ENCODE data around the gene OLFM3.

The OLFM3 gene

DNA sequence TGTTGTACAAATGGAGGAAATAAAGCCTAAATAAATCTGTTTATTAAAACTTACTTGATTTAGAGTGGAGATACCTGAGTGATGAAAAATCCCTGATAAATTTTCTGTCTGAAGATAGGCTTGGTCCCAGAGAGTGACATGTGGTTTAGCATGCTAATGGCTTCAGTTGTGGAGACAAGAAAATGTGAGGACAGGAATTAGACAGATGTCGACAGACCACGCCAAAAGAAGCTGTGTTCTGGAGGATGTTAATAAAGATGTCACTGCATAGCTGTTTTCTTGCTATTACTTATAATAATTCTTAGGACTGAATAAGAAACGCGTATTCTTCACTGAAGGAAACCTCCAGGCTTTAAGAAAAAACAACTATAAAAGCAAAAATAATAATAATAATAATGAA, 154.9 kb downstream of the OLFM3 start:
- no peak for DNase-seq

DNA sequence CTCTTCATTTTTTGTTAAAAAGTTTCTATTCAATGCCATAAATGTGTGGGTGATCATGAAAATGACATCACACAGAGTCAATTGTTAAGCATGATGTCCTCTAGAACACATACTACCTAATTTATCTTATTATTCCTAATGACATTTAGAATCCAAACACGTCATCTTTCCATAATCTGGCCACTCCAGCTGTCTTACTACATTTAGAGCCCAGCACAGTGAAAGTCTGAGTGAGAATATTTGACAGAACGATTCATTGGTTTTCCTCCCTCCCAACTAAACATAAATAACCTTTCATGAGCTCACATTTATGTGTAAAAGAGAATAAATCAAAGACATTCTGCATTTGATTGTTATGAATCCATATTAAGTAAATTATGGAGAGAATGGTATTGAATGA, 160.7 kb downstream of the OLFM3 start:
- DNase-seq: no peak

DNA sequence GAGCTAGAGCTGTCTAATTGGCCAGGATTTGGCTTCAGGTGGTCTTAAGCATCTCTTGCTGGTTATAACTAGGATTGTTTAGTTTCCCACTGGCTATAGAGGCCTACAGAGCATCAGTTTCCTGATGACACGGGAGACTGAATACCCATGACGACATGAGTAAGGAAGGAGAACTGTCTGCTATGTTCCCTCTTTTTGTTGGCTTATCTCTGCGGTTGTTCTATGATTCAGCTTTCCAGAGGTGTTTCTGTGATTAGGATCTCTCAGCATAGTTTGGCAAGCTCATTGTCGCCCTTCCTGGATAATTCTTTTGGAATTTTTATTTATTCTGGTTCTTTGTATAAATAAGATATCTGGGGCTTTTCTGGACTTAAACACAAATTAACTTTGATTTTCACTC, 163.4 kb downstream of the OLFM3 start:
- no peak for DNase-seq

DNA sequence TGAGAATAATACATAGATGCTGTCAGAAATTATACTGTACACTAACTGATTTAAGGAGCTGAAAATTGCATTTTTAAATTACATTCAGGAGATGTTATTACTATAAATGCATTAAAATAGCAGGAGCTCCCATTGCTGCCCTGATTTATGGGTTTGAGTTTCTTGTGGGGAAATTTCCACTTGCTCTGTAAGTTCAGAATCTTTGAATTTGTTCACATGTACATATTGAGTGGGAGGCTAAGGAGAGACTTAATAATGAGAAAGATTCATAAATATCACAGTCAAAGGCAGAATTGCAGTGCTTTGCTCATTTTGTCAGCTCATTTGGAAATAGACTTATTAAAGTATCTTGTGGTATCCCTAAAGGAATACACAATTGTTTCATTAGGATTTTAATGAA, 170.3 kb downstream of the OLFM3 start:
- DNase-seq: no peak

DNA sequence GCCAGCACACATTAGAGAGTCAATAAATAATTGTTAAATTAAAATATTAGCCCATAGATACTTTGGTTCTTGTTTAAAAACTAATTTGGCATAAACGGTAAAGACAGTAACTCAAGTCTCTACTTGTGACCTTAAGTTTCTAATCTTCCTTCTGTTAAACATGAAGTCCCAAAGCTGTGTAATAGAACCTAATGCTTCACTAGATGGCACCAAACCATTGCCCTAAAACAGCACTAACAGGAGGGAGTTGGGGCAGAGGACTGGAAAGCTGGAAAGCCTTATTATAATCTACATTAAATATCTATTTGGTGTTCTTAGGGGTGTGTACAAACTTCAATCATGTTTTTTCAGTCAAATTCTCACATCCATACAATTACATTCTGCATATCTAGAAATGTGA, 176.7 kb downstream of the OLFM3 start:
- DNase-seq: no peak

DNA sequence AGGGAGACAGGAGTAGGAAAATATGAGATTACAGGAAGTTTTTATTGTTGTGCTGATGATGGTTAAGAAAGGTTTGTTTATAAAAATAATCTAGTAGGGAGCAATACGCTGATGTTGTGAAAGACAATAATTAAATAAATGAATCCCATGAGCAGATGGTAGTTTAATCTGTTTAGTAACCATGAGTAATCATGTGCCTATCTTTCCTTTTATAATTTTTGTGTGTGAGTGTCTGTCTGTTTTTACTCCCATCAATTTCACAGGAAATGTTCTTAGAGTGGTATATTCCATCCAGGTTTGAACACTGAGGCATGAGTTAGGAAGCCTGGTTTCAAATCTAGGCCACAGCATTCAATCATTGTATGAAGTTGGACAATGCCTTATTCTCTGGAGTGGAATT, 180.5 kb downstream of the OLFM3 start:
- no peak for DNase-seq

DNA sequence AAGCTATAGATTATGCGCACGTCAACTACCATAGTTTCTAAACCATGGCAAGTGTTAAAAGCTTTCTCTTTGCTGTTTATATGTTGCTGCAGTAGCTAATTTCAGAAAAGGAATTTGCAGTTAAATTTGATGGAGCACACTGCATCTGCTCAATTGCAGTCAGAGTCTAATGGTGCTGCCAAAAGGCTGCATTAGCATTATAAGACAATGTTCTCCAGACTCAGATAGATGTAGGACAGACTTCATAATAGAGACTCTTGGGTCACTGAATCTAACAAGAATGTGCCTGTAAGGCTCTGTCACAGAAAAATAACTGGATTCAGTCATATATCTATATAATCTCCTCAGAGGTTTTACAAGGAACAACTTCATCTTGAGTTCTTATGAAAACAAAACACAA, 198.3 kb downstream of the OLFM3 start:
- no peak for DNase-seq

DNA sequence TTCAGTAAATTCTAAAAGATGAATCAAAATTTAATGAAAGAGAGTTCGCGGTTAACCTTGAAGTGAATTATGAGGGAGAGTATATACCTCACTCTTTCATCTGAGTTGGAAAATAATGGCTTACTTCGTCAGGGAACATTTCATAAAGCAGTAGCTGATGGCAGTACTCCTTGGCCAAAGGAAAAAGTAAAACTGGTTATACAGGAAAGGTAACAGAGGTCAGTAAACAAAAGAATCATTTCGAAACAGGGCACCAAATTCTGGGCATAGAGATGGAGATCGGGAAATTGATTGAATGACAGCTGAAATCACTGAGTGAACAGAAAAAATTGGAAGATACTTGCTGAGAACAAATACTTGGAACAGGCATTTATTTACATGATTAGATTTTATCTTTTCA, 199.0 kb downstream of the OLFM3 start:
- no peak for DNase-seq

DNA sequence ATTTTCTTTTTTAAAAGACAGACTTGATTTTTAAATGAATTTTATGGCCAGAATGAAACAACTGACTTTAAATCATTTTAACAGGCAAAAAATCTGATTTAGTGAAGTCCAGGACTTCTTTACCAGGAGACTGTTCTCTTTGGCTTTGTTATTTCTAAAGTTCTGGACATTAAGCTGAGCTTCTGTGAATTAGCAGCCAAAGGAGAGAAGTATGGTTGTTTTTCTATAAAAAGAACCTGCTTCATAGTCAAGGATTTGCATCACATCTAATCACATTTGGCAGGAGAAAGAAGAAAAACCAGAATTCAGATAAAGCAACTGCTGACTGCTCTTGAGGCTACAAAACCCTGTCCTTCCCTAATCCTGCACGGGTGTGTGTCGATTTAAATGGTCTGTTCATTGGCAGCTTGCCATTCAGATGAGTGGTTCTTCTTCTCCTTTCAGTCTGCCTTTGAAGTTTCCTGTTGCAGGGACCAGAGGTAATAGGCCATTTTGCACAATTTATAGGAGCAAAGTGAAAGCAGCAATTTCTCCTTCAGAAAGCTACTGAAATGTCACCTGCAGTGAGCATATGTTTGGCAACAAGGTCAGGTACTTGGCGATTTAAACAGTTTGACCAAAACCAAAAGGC, 215.4 kb downstream of the OLFM3 start:
- no peak for DNase-seq

DNA sequence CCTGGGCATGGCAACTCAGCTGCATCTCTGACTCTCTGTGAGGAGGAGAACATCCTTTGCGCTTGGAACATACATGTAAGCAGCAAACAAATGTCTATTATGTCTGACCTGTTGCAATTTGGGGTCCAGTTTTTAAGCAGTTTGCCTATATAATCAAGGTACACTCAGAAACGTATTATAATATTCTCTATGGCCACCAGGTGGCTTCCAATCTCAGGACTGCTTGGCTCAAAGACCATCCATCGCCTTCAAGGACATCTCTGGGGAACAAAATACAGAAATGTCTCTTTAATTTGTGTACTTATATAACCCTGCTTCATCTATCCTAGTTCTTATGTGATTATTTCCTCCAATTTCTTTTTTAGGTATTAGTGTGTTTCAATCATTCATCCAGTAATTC, 227.2 kb downstream of the OLFM3 start:
- no peak for DNase-seq

DNA sequence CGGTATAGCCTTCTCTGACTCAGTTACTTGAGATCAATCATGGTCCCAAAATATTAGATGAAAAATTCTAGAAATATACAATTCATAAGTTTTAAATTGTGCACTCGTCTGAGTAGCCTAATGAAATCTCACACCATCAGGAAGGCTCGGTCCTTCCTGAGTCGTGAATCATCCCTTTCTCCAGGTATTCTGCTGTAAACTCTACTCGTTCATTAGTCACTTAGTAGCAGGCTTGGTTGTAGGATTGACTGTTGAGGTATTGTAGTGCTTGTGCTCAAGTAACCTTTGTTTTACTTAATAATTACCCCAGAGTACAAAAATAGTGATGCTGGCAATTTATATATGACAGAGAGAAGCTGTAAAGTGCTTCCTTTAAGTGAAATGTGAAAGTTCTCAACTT, 238.7 kb downstream of the OLFM3 start:
- DNase-seq: no peak

DNA sequence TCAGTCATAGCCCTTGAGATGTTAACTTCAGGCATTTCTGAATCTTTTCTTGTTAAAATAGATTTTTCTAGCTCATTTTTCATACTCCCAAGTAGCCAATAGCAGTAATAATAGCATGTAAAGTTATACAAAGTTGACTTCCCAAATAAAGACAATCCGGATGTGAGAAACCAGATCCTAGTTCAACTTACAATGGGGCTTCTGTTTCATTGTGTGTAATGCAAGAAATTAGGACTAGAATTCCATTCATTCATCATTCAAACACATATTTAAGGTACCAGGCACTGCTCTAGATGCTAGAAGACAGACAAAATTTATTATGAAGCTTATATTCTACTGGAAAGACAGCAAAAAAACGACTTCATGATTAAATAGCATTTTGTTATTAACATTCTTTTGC, 240.3 kb downstream of the OLFM3 start:
- DNase-seq: no peak
